SH-SY5Y (cell line): ENCODE data around the gene FAM222A.

Experiments used
- GATA2 ChIP-seq: IDR thresholded peaks from 2 replicates; pipeline ENCODE4 v1.6.1; 2011; ENCODE audit warnings: mild to moderate bottlenecking, low read depth, low read length
- GATA3 ChIP-seq: IDR thresholded peaks from 2 replicates; pipeline ENCODE4 v1.6.1; 2011; ENCODE audit warnings: low read depth, mild to moderate bottlenecking, low read length, moderate library complexity

DNA sequence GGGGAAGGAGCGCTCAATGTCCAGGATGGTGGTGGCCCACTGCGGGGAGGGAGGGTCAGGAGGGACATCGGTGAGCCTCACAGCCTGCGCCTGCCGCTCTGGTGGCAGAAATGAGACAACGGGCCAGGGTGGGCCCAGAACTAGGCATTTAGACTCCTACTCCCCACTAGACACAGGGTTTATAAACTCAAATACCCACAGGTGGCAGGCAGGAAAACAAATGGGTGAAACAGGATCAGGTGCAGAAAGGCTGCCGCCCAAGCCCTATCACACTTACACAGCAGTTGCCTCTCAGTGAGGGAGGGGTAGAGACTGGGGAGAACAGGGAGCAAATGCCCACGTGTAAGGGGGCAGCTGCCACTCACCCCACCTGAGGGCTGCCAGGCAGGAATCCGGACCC, 73.2 kb downstream of the FAM222A start:
- TF ChIP-seq GATA2, result no peak
- no peak for TF ChIP-seq GATA3
